H9 (cell line): ENCODE data around the gene SMURF1. TPM values are rescaled to one million over a fixed set of nuclear protein-coding genes. Genes with fewer than 3 reads are reported as not detected.

Source experiments
- DNase-seq: peaks from one replicate; pipeline ENCODE4 v3.0.0-alpha.2; 2017
- H2AFZ ChIP-seq: one replicate; pipeline ENCODE4 v1.6.1; 2013; ENCODE audit warnings: mild to moderate bottlenecking, low read length, control low read depth, moderate library complexity
- H2AK5ac ChIP-seq: 2 replicates; pipeline ENCODE4 v1.6.1; 2013; ENCODE audit warnings: low read length, control low read depth, mixed read lengths; ENCODE audit not compliant: insufficient read length
- H2BK120ac ChIP-seq: one replicate; pipeline ENCODE4 v1.6.1; 2013; ENCODE audit warnings: low read depth, mild to moderate bottlenecking, low read length, control low read depth, inconsistent platforms; ENCODE audit not compliant: poor library complexity, severe bottlenecking
- H2BK12ac ChIP-seq: 2 replicates; pipeline ENCODE4 v1.6.1; 2013; ENCODE audit warnings: low read length, control low read depth, mixed read lengths, low read depth; ENCODE audit not compliant: insufficient read length
- H2BK15ac ChIP-seq: 2 replicates; pipeline ENCODE4 v1.6.1; 2013; ENCODE audit warnings: low read depth, low read length, control low read depth
- H2BK20ac ChIP-seq: one replicate; pipeline ENCODE4 v1.6.1; 2013; ENCODE audit warnings: low read depth, mild to moderate bottlenecking, low read length, control low read depth, inconsistent platforms; ENCODE audit not compliant: poor library complexity, severe bottlenecking
- H2BK5ac ChIP-seq: 2 replicates; pipeline ENCODE4 v1.6.1; 2013; ENCODE audit warnings: low read length, control low read depth, mixed read lengths; ENCODE audit not compliant: insufficient read length
- H3K14ac ChIP-seq: 2 replicates; pipeline ENCODE4 v1.6.1; 2013; ENCODE audit warnings: low read length, control low read depth; ENCODE audit not compliant: insufficient read depth
- H3K18ac ChIP-seq: 2 replicates; pipeline ENCODE4 v1.6.1; 2013; ENCODE audit warnings: low read depth, mild to moderate bottlenecking, mixed read lengths, low read length, control low read depth; ENCODE audit not compliant: insufficient read length
- H3K23ac ChIP-seq: 2 replicates; pipeline ENCODE4 v1.6.1; 2013; ENCODE audit warnings: low read length, control low read depth, mixed read lengths, low read depth; ENCODE audit not compliant: insufficient read length
- H3K23me2 ChIP-seq: 2 replicates; pipeline ENCODE4 v1.6.1; 2013; ENCODE audit warnings: low read depth, mild to moderate bottlenecking, mixed read lengths, low read length, control low read depth; ENCODE audit not compliant: insufficient read length, poor library complexity, severe bottlenecking
- H3K27ac ChIP-seq: 2 replicates; pipeline ENCODE4 v1.5.1; 2013; ENCODE audit warnings: low read length, control low read depth, mixed read lengths, low read depth; ENCODE audit not compliant: insufficient read length
- H3K27me3 ChIP-seq: 2 replicates; pipeline ENCODE4 v1.6.1; 2013; ENCODE audit warnings: low read length, control low read depth, inconsistent platforms; ENCODE audit not compliant: insufficient read depth
- H3K4ac ChIP-seq: 2 replicates; pipeline ENCODE4 v1.6.1; 2013; ENCODE audit warnings: low read depth, mild to moderate bottlenecking, control low read depth, inconsistent platforms, low read length, moderate library complexity
- H3K4me1 ChIP-seq: 2 replicates; pipeline ENCODE4 v1.6.1; 2013; ENCODE audit warnings: low read length, control low read depth, inconsistent platforms; ENCODE audit not compliant: insufficient read depth
- H3K4me2 ChIP-seq: 2 replicates; pipeline ENCODE4 v1.6.1; 2013; ENCODE audit warnings: low read length, control low read depth, mixed read lengths; ENCODE audit not compliant: insufficient read length, insufficient read depth
- H3K56ac ChIP-seq: 2 replicates; pipeline ENCODE4 v1.6.1; 2013; ENCODE audit warnings: low read depth, mild to moderate bottlenecking, mixed read lengths, low read length, control low read depth; ENCODE audit not compliant: insufficient read length
- H3K79me1 ChIP-seq: 2 replicates; pipeline ENCODE4 v1.6.1; 2013; ENCODE audit warnings: low read depth, mild to moderate bottlenecking, moderate library complexity, low read length, control low read depth, inconsistent platforms; ENCODE audit not compliant: insufficient read depth, poor library complexity, severe bottlenecking
- H3K79me2 ChIP-seq: 2 replicates; pipeline ENCODE4 v1.6.1; 2013; ENCODE audit warnings: low read length, control low read depth, inconsistent platforms; ENCODE audit not compliant: insufficient read depth
- H3K9ac ChIP-seq: 2 replicates; pipeline ENCODE4 v1.6.1; 2013; ENCODE audit warnings: low read length, control low read depth, mixed read lengths; ENCODE audit not compliant: insufficient read length; ENCODE audit errors: extremely low read depth
- H3K9me3 ChIP-seq: one replicate; pipeline ENCODE4 v1.6.1; 2013; ENCODE audit warnings: low read depth, low read length, inconsistent platforms; ENCODE audit not compliant: control insufficient read depth
- H3T11ph ChIP-seq: one replicate; pipeline ENCODE4 v1.6.1; 2013; ENCODE audit warnings: mild to moderate bottlenecking, low read length, control low read depth, inconsistent platforms
- H4K20me1 ChIP-seq: one replicate; pipeline ENCODE4 v1.6.1; 2013; ENCODE audit not compliant: control insufficient read depth, insufficient read length, insufficient read depth
- H4K5ac ChIP-seq: 2 replicates; pipeline ENCODE4 v1.6.1; 2013; ENCODE audit warnings: low read depth, mild to moderate bottlenecking, mixed read lengths, low read length, control low read depth; ENCODE audit not compliant: insufficient read length
- H4K8ac ChIP-seq: replicated peaks from 2 replicates; pipeline ENCODE4 v1.6.1; 2013; ENCODE audit warnings: low read length, control low read depth, mixed read lengths, low read depth; ENCODE audit not compliant: insufficient read length
- H4K91ac ChIP-seq: 2 replicates; pipeline ENCODE4 v1.6.1; 2013; ENCODE audit warnings: low read depth, mild to moderate bottlenecking, moderate library complexity, mixed read lengths, low read length, control low read depth; ENCODE audit not compliant: insufficient read length
- H3K27ac Mint-ChIP-seq, 3 experiments: 2 replicates in 2 of 3; 3 replicates in 1 of 3; pipeline ENCODE4 v1.8.0; 2020 to 2021; ENCODE audit warnings: mixed read lengths in 3 of 3, mild to moderate bottlenecking in 1 of 3, moderate library complexity in 1 of 3
- H3K27me3 Mint-ChIP-seq: 2 replicates; pipeline ENCODE4 v1.8.0; 2021; ENCODE audit warnings: low read depth, mild to moderate bottlenecking, moderate library complexity, mixed read lengths
- H3K36me3 Mint-ChIP-seq, 3 experiments: 2 replicates in 2 of 3; 3 replicates in 1 of 3; pipeline ENCODE4 v1.8.0; 2020 to 2021; ENCODE audit warnings: low read depth in 3 of 3, mixed read lengths in 3 of 3; ENCODE audit not compliant: insufficient read depth in 1 of 3
- H3K4me1 Mint-ChIP-seq, 2 experiments: 2 replicates each; pipeline ENCODE4 v1.8.0; 2020; ENCODE audit warnings: mixed read lengths in 2 of 2
- H3K4me3 Mint-ChIP-seq, 2 experiments: 2 replicates in 1 of 2; 3 replicates in 1 of 2; pipeline ENCODE4 v1.8.0; 2020 to 2021; ENCODE audit warnings: mild to moderate bottlenecking in 2 of 2, mixed read lengths in 2 of 2, moderate library complexity in 1 of 2
- H3K9me3 Mint-ChIP-seq, 2 experiments: 2 replicates in 1 of 2; 3 replicates in 1 of 2; pipeline ENCODE4 v1.8.0; 2020; ENCODE audit warnings: mild to moderate bottlenecking in 2 of 2, mixed read lengths in 2 of 2, moderate library complexity in 1 of 2
- CTCF ChIP-seq: fragments of 200-600 bp; sonication (generic); conservative IDR thresholded peaks from 3 replicates; pipeline ENCODE4 v1.8.0; 2021; ENCODE audit warnings: antibody characterized with exemption, mild to moderate bottlenecking
- WGBS: extraction: QIAGEN DNeasy Blood & Tissue Kit; methylation state at CpG from one replicate; pipeline ENCODE4 v1.1.7; 2013; ENCODE audit warnings: missing lambda C conversion rate, low lambda C conversion rate, mixed read lengths; ENCODE audit not compliant: insufficient read length; ENCODE audit errors: extremely low coverage; 5-methylcytosine and 5-hydroxymethylcytosine counted together
- total RNA-seq: library from RNA; stranded (reverse); gene quantifications from 2 replicates; pipeline ENCODE4 v1.2.1, GENCODE V29; 2021

The SMURF1 gene
- total RNA-seq, 1 experiment from 2014 or later = 29.4 TPM

GRCh38 chr7:99123571-99124033 is 20.3 kb downstream of the SMURF1 start:
- Mint-ChIP-seq H3K4me3 (no peak overlapping the region), H3K27me3 (no peaks in the 10 kb centered on the region), H3K36me3 (peaks cover 7 to 13% (median 12%) of the 10 kb centered on the region in 3 experiments; a peak in 6 of 7 replicates), H3K27ac (no peak overlapping the region), H3K4me1 (peaks cover 16 to 22% of the 10 kb centered on the region in 2 experiments), H3K9me3 (no peaks in the 10 kb centered on the region; a peak in 2 of 5 replicates)
- Histone ChIP-seq H3K56ac (no peak overlapping the region), H3K23ac (no peak overlapping the region), H3K4me2 (no peak overlapping the region), H3K79me1 (no peaks in the 10 kb centered on the region), H3K18ac (no peak overlapping the region), H4K91ac (no peak overlapping the region), H3K9me3 (no peaks in the 10 kb centered on the region), H2BK15ac (no peak overlapping the region), H3K4ac (no peak overlapping the region), H3K9ac (no peak overlapping the region), H3K27me3 (no peaks in the 10 kb centered on the region), H2BK120ac (no peak overlapping the region), H4K20me1 (no peaks in the 10 kb centered on the region), H2AFZ (no peak overlapping the region), H2AK5ac (no peak overlapping the region), H3T11ph (no peak overlapping the region), H3K4me1 (peaks cover 8% of the 10 kb centered on the region; the same call in 1 of the 2 replicates), H2BK5ac (no peak overlapping the region), H4K5ac (no peak overlapping the region), H3K79me2 (peaks cover 13% of the 10 kb centered on the region; the same call in 1 of the 2 replicates), H3K14ac (no peak overlapping the region), H2BK12ac (no peak overlapping the region), H3K27ac (no peak overlapping the region), H4K8ac (no peak overlapping the region), H3K23me2 (no peaks in the 10 kb centered on the region), H2BK20ac (no peak overlapping the region)
- TF ChIP-seq CTCF = no peak
- DNase-seq = no peak
- no CpG with 5 or more reads among the region's 1 CpG for WGBS
